Stomach (tissue), 9 donors: ENCODE measurements around the gene TMTC2. TPM values are rescaled to one million over a fixed set of nuclear protein-coding genes. Genes with fewer than 3 reads are reported as not detected.

Experiments
- DNase-seq, 2 donors: peaks; one replicate each; pipeline versions ENCODE4 v3.0.0 to v3.0.0-alpha.2; 2013 to 2019
- H3K27ac ChIP-seq, 5 donors: fragments of 200-600 bp in 4 of 5; sonication (generic) in 4 of 5; one replicate each; pipeline ENCODE4 v1.5.1; 2013 to 2019; ENCODE audit warnings: mild to moderate bottlenecking in 1 of 5, moderate library complexity in 1 of 5
- H3K27me3 ChIP-seq, 3 donors: fragments of 200-600 bp; sonication (generic); one replicate each; pipeline ENCODE4 v1.5.1; 2017 to 2019; ENCODE audit warnings: mixed run types in 1 of 3
- H3K36me3 ChIP-seq, 4 donors: fragments of 200-600 bp; sonication (generic); 1 replicate in 3 of 4; 2 replicates in 1 of 4; pipeline ENCODE4 v1.5.1; 2016 to 2019
- H3K4me1 ChIP-seq, 4 donors: fragments of 200-600 bp; sonication (generic); one replicate each; pipeline ENCODE4 v1.5.1; 2016 to 2019
- H3K4me3 ChIP-seq, 4 donors: fragments of 200-600 bp; sonication (generic) in 3 of 4; one replicate each; pipeline ENCODE4 v1.5.1; 2016 to 2019; ENCODE audit warnings: mild to moderate bottlenecking in 1 of 4
- H3K9me3 ChIP-seq, 4 donors: fragments of 200-600 bp; sonication (generic); one replicate each; pipeline ENCODE4 v1.5.1; 2016 to 2019
- CTCF ChIP-seq, 7 experiments: fragments of 450-650 bp in 4 of 7; fragments of 200-600 bp in 3 of 7; sonication (generic) in 3 of 7; IDR thresholded peaks; one replicate each; pipeline ENCODE4 v1.5.1; 2016 to 2019; ENCODE audit warnings: antibody characterized with exemption in 7 of 7, control low read depth in 2 of 7, mild to moderate bottlenecking in 1 of 7
- EP300 ChIP-seq: sonication (generic); formaldehyde crosslinking; IDR thresholded peaks from one replicate; pipeline ENCODE4 v1.6.1; 2017; ENCODE audit warnings: antibody characterized with exemption
- POLR2A ChIP-seq, 4 donors: fragments of 450-650 bp; IDR thresholded peaks; one replicate each; pipeline ENCODE4 v1.6.1; 2016; ENCODE audit warnings: antibody characterized with exemption in 4 of 4, control low read depth in 2 of 4, mild to moderate bottlenecking in 1 of 4, moderate library complexity in 1 of 4
- POLR2AphosphoS5 ChIP-seq, 3 donors: sonication (generic); formaldehyde crosslinking; IDR thresholded peaks; one replicate each; pipeline ENCODE4 v1.6.1; 2016; ENCODE audit warnings: antibody characterized with exemption in 3 of 3
- WGBS, 5 donors: extraction: QIAGEN DNeasy Blood & Tissue Kit in 3 of 5; methylation state at CpG; one replicate each; pipeline versions ENCODE4 v1.1.5 to v1.1.7; 2013 to 2018; 5-methylcytosine and 5-hydroxymethylcytosine counted together
- intact Hi-C: fragments of 100-400 bp; cut with DNase I; formaldehyde crosslinking; loops from one replicate; pipeline ENCODE4 v1.15.1; 2023; ENCODE audit warnings: low total_unique reads
- polyA plus RNA-seq, 3 donors: library from polyadenylated mRNA; stranded (reverse); fragments of 200-250 nt; gene quantifications; one replicate each; pipeline ENCODE4 v1.2.3, GENCODE V29; 2013
- total RNA-seq, 5 donors: library from RNA; depleted of rRNA; stranded (reverse); fragments of >200 nt; gene quantifications; one replicate each; pipeline versions ENCODE4 v1.1.0 to v1.2.3, GENCODE V29; 2014 to 2016
- donor health status: healthy with polysubstance abuse.
- donor health status: Bipolar disorder and iron deficiency.
- donor health status: healthy.

TMTC2 gene
- total and polyA plus RNA-seq, 8 donors: 6.1 to 60.0 (median 27.5) TPM

- intact Hi-C loops: no loop called here
- no peaks in the 10 kb centered on the region for H3K4me1 ChIP-seq
- no peaks in the 10 kb centered on the region for H3K36me3 ChIP-seq
- H3K27ac ChIP-seq: no peak overlapping the region
- no peaks in the 10 kb centered on the region for H3K27me3 ChIP-seq
- H3K9me3 ChIP-seq: no peaks in the 10 kb centered on the region
- no peak overlapping the region for H3K4me3 ChIP-seq
- no peak for TF ChIP-seq EP300
- no peak for TF ChIP-seq CTCF (IDR thresholded peaks at IDR 0.05)
- TF ChIP-seq POLR2AphosphoS5 (IDR thresholded peaks at IDR 0.05): no peak
- TF ChIP-seq POLR2A (IDR thresholded peaks at IDR 0.05): no peak
- no peak for DNase-seq
- 75 to 94% (median 93%) methylated on average over 10 to 15 of the region's 15 CpGs for WGBS, 5 donors
These were observed 435.4 kb downstream of the TMTC2 start for GRCh38 chr12:83121897-83122622.

- DNase-seq: no peak
- 89 to 94% (median 92%) methylated on average over 3 of the region's 3 CpGs for WGBS, 5 donors
- no peaks in the 10 kb centered on the region for H3K4me1 ChIP-seq
- H3K9me3 ChIP-seq: no peaks in the 10 kb centered on the region
- no peak overlapping the region for H3K4me3 ChIP-seq
- TF ChIP-seq CTCF (IDR thresholded peaks at IDR 0.05) (no peak), POLR2A (IDR thresholded peaks at IDR 0.05) (no peak), EP300 (no peak), POLR2AphosphoS5 (IDR thresholded peaks at IDR 0.05) (no peak)
- intact Hi-C loops: no loop called here
- H3K27me3 ChIP-seq: no peaks in the 10 kb centered on the region
- no peak overlapping the region for H3K27ac ChIP-seq
- no peaks in the 10 kb centered on the region for H3K36me3 ChIP-seq
These were observed 435.9 kb downstream of the TMTC2 start for GRCh38 chr12:83122623-83122934.

- no peaks in the 10 kb centered on the region for H3K27me3 ChIP-seq
- WGBS, 5 donors: 56 to 84% (median 76%) methylated on average over 2 of the region's 2 CpGs
- no peaks in the 10 kb centered on the region for H3K36me3 ChIP-seq
- H3K4me3 ChIP-seq: no peak overlapping the region
- TF ChIP-seq EP300: no peak
- TF ChIP-seq CTCF (IDR thresholded peaks at IDR 0.05): no peak
- no peak for TF ChIP-seq POLR2A (IDR thresholded peaks at IDR 0.05)
- no peak for TF ChIP-seq POLR2AphosphoS5 (IDR thresholded peaks at IDR 0.05)
- intact Hi-C loops: no loop called here
- H3K4me1 ChIP-seq: no peaks in the 10 kb centered on the region
- no peaks in the 10 kb centered on the region for H3K9me3 ChIP-seq
- no peak overlapping the region for H3K27ac ChIP-seq
- no peak for DNase-seq
These were observed 436.3 kb downstream of the TMTC2 start for GRCh38 chr12:83123039-83123438.

- Histone ChIP-seq H3K9me3 (no peaks in the 10 kb centered on the region), H3K27ac (no peak overlapping the region), H3K4me1 (peaks cover 0 to 11% (median 0%) of the 10 kb centered on the region in 4 donors), H3K27me3 (no peaks in the 10 kb centered on the region), H3K36me3 (peaks cover 0 to 16% (median 14%) of the 10 kb centered on the region in 4 donors), H3K4me3 (no peak overlapping the region)
- intact Hi-C loops: no loop called here
- no peak for DNase-seq
- no peak for TF ChIP-seq CTCF (IDR thresholded peaks at IDR 0.05)
- no peak for TF ChIP-seq EP300
- TF ChIP-seq POLR2A (IDR thresholded peaks at IDR 0.05): no peak
- no peak for TF ChIP-seq POLR2AphosphoS5 (IDR thresholded peaks at IDR 0.05)
These were observed 441.8 kb downstream of the TMTC2 start for GRCh38 chr12:83128540-83128939.
